Measurements from ENCODE around the gene ANKRD35. TPM values are rescaled to one million over a fixed set of nuclear protein-coding genes. Genes with fewer than 3 reads are reported as not detected.

The ANKRD35 gene
- total and polyA plus RNA-seq, 9 of the 15 experiments (the other 6 are each of a cell fraction or from before 2014, with no cell fraction given): 0.07 to 0.14 (median 0.07) TPM; not detected in 5

DNA sequence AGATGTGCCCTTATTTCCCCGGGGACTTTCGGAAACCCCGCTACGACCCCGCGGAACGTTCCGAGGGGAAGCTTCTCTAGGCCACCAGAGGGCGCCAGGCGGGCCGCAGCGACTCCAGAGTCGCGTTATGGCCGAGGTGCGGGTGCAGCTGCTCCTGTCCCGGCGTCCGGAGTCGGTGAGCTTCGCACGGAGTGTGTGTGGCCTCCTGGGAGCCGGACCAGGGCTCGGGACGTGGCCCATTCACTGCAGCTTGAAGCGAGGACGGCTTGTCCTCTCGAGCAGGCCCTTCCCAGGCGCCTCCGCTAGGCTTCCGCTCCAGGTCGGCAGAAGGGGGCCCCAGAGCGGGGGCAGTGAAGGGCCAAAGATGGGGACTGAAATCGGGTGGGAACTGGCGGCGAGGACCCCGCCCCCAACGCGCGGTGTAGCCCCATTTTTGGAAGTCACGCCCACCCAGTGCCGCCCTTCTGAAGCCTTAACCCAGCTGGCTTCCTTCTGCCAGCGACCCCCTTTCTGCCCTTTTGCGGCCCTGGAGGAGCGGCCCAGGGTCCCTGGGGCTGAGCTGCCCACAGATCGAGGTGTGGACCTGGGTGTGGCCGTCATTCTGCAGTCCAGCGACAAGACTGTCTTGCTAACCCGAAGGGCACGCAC, 40.0 kb downstream of the ANKRD35 start, which contains the start of gene NUDT17 (continued):
- TF ChIP-seq GABPA (tag; conservative IDR thresholded peaks at IDR 0.05; ENCODE audit: low read depth) (0 out of 2 replicates have a peak, but pooled peaks have one; percentile 32), MYBL2 (IDR thresholded peaks at IDR 0.05; ENCODE audit: low read depth) (no peak), MYBL2 (CRISPR knock-in tag; IDR thresholded peaks at IDR 0.05; ENCODE audit: borderline replicate concordance) (no peak), CREBBP (IDR thresholded peaks at IDR 0.05; ENCODE audit: low read depth, low read length) (no peak), SIN3B (IDR thresholded peaks at IDR 0.05; ENCODE audit: low read depth) (no peak), RBM39 (optimal IDR thresholded peaks at IDR 0.05; ENCODE audit: low read depth, low read length) (no peak), POLR2AphosphoS5 (IDR thresholded peaks at IDR 0.05; ENCODE audit: control insufficient read depth, insufficient read depth, low read depth, low read length) (peak; percentile 38; the same call in 1 of the 2 replicates), RBM25 (IDR thresholded peaks at IDR 0.05; ENCODE audit: low read depth, low read length, severe bottlenecking) (no peak), ZNF41 (CRISPR knock-in tag; conservative IDR thresholded peaks at IDR 0.05) (no peak), KDM4B (IDR thresholded peaks at IDR 0.05; ENCODE audit: borderline replicate concordance in 2 of 2, low read depth in 1 of 2) (no peak), RBFOX2 (IDR thresholded peaks at IDR 0.05; ENCODE audit: low read depth, low read length) (peak; percentile 84), POLR2A (conservative IDR thresholded peaks at IDR 0.05) (peak; percentile 75), CXXC5 (CRISPR knock-in tag; IDR thresholded peaks at IDR 0.05) (peak; percentile 94), RB1 (IDR thresholded peaks at IDR 0.05; ENCODE audit: low read depth) (peak; percentile 74), KDM1A (IDR thresholded peaks at IDR 0.05) (0 out of 4 replicates have a peak, but pooled peaks of 1 of the 2 experiments have one; percentile 3), ZNF589 (CRISPR knock-in tag; IDR thresholded peaks at IDR 0.05; ENCODE audit: low read depth) (no peak; the same call in 1 of the 2 replicates), MED1 (CRISPR knock-in tag; IDR thresholded peaks at IDR 0.05; ENCODE audit: borderline replicate concordance) (no peak)
- TF ChIP-seq, protein P1, sequence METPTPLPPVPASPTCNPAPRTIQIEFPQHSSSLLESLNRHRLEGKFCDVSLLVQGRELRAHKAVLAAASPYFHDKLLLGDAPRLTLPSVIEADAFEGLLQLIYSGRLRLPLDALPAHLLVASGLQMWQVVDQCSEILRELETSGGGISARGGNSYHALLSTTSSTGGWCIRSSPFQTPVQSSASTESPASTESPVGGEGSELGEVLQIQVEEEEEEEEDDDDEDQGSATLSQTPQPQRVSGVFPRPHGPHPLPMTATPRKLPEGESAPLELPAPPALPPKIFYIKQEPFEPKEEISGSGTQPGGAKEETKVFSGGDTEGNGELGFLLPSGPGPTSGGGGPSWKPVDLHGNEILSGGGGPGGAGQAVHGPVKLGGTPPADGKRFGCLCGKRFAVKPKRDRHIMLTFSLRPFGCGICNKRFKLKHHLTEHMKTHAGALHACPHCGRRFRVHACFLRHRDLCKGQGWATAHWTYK (CRISPR knock-in tag; IDR thresholded peaks at IDR 0.05): 0 out of 2 replicates have a peak, but pooled peaks have one; percentile 33
- TF ChIP-seq, protein P2, sequence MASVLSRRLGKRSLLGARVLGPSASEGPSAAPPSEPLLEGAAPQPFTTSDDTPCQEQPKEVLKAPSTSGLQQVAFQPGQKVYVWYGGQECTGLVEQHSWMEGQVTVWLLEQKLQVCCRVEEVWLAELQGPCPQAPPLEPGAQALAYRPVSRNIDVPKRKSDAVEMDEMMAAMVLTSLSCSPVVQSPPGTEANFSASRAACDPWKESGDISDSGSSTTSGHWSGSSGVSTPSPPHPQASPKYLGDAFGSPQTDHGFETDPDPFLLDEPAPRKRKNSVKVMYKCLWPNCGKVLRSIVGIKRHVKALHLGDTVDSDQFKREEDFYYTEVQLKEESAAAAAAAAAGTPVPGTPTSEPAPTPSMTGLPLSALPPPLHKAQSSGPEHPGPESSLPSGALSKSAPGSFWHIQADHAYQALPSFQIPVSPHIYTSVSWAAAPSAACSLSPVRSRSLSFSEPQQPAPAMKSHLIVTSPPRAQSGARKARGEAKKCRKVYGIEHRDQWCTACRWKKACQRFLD (CRISPR knock-in tag; IDR thresholded peaks at IDR 0.05): no peak
- TF ChIP-seq, protein P3, sequence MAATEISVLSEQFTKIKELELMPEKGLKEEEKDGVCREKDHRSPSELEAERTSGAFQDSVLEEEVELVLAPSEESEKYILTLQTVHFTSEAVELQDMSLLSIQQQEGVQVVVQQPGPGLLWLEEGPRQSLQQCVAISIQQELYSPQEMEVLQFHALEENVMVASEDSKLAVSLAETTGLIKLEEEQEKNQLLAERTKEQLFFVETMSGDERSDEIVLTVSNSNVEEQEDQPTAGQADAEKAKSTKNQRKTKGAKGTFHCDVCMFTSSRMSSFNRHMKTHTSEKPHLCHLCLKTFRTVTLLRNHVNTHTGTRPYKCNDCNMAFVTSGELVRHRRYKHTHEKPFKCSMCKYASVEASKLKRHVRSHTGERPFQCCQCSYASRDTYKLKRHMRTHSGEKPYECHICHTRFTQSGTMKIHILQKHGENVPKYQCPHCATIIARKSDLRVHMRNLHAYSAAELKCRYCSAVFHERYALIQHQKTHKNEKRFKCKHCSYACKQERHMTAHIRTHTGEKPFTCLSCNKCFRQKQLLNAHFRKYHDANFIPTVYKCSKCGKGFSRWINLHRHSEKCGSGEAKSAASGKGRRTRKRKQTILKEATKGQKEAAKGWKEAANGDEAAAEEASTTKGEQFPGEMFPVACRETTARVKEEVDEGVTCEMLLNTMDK (IDR thresholded peaks at IDR 0.05; ENCODE audit: borderline replicate concordance, insufficient read depth, low read depth, low read length, poor library complexity, severe bottlenecking): peak; percentile 88
